Measurements from ENCODE around the gene PPIL6.

PPIL6 gene

GRCh38 chr6:109379711-109380110 lies 60.7 kb downstream of the PPIL6 start:
- TF ChIP-seq CTCF (IDR thresholded peaks at IDR 0.05; ENCODE audit: low read depth, low read length): no peak
- DNase-seq (ENCODE audit: low read depth in 2 of 2): peak in 1 of 2 donors; percentile 49
- peak overlapping the region; percentile 92 to 98 for H3K4me3 ChIP-seq (replicated peaks in 1 of 2; ENCODE audit: low read depth in 2 of 2, low read length in 2 of 2)

- no peak for TF ChIP-seq CTCF (IDR thresholded peaks at IDR 0.05; ENCODE audit: low read depth, low read length)
- no peak for DNase-seq (ENCODE audit: low read depth in 2 of 2)
- no peak overlapping the region for H3K4me3 ChIP-seq (replicated peaks in 1 of 2; ENCODE audit: low read depth in 2 of 2, low read length in 2 of 2)
These were observed 62.7 kb downstream of the PPIL6 start for GRCh38 chr6:109377717-109378116.

GRCh38 chr6:109374326-109374892 lies 66.0 kb downstream of the PPIL6 start:
- no peak overlapping the region for H3K4me3 ChIP-seq (replicated peaks in 1 of 2; ENCODE audit: low read depth in 2 of 2, low read length in 2 of 2)
- TF ChIP-seq CTCF (IDR thresholded peaks at IDR 0.05; ENCODE audit: low read depth, low read length): no peak
- DNase-seq (ENCODE audit: low read depth in 2 of 2): no peak

- no peak overlapping the region for H3K4me3 ChIP-seq (replicated peaks in 1 of 2; ENCODE audit: low read depth in 2 of 2, low read length in 2 of 2)
- no peak for DNase-seq (ENCODE audit: low read depth in 2 of 2)
- no peak for TF ChIP-seq CTCF (IDR thresholded peaks at IDR 0.05; ENCODE audit: low read depth, low read length)
These were observed 66.7 kb downstream of the PPIL6 start for GRCh38 chr6:109373762-109374161.

GRCh38 chr6:109373331-109373730 lies 67.1 kb downstream of the PPIL6 start:
- no peak overlapping the region for H3K4me3 ChIP-seq (replicated peaks in 1 of 2; ENCODE audit: low read depth in 2 of 2, low read length in 2 of 2)
- no peak for DNase-seq (ENCODE audit: low read depth in 2 of 2)
- no peak for TF ChIP-seq CTCF (IDR thresholded peaks at IDR 0.05; ENCODE audit: low read depth, low read length)

GRCh38 chr6:109372130-109372529 lies 68.3 kb downstream of the PPIL6 start:
- H3K4me3 ChIP-seq (replicated peaks in 1 of 2; ENCODE audit: low read depth in 2 of 2, low read length in 2 of 2): no peak overlapping the region
- no peak for TF ChIP-seq CTCF (IDR thresholded peaks at IDR 0.05; ENCODE audit: low read depth, low read length)
- peak in 1 of 2 donors; percentile 35 for DNase-seq (ENCODE audit: low read depth in 2 of 2)

- DNase-seq (ENCODE audit: low read depth in 2 of 2): no peak
- TF ChIP-seq CTCF (IDR thresholded peaks at IDR 0.05; ENCODE audit: low read depth, low read length): no peak
- no peak overlapping the region for H3K4me3 ChIP-seq (replicated peaks in 1 of 2; ENCODE audit: low read depth in 2 of 2, low read length in 2 of 2)
These were observed 69.6 kb downstream of the PPIL6 start for GRCh38 chr6:109370792-109371191.
